ENCODE data around the gene PLXND1.

- TF ChIP-seq EZH2 (IDR thresholded peaks at IDR 0.05; ENCODE audit: borderline replicate concordance, low read length) (no peak), CTCF (conservative IDR thresholded peaks at IDR 0.05 in 1 of 2, IDR thresholded peaks at IDR 0.05 in 1 of 2; ENCODE audit: extremely low read depth in 1 of 2, insufficient read depth in 1 of 2, low read depth in 1 of 2, low read length in 2 of 2) (no peak)
These were observed 52.8 kb downstream of the PLXND1 start for GRCh38 chr3:129553719-129554118.
